HEK293T (cell line): ENCODE data around the gene ESPN.

Experiments
- FOXM1 ChIP-seq: fragments of 450-650 bp; IDR thresholded peaks from 2 replicates; pipeline ENCODE4 v1.6.1; 2017; ENCODE audit warnings: mild to moderate bottlenecking, borderline replicate concordance
- SP1 ChIP-seq: fragments of 450-650 bp; IDR thresholded peaks from 2 replicates; pipeline ENCODE4 v1.6.1; 2017

- TF ChIP-seq FOXM1 (no peak), SP1 (no peak)
Measured at GRCh38 chr1:6477039-6477820, 52.7 kb downstream of the ESPN start.
